GM20000 (cell line): ENCODE data around the gene HECTD4.
"Not testable (repeated sequence)": the region's sequence is repeated elsewhere in the genome, so short reads cannot be mapped to it uniquely, and the experiment has no call there.

Experiments used
- DNase-seq: peaks from one replicate; pipeline ENCODE4 v3.0.0; 2012; ENCODE audit warnings: low spot score
- CTCF ChIP-seq: IDR thresholded peaks from 2 replicates; pipeline ENCODE4 v1.5.1; 2012; ENCODE audit warnings: mild to moderate bottlenecking, control low read depth; ENCODE audit errors: extremely low read depth, missing control alignments

HECTD4 gene

GRCh38 chr12:112160611-112161010 is 221.6 kb downstream of the HECTD4 start:
- no peak for DNase-seq
- no peak for TF ChIP-seq CTCF

- TF ChIP-seq CTCF = no peak
These were observed 223.1 kb downstream of the HECTD4 start for GRCh38 chr12:112159146-112159541.

GRCh38 chr12:112158461-112159145 is 223.6 kb downstream of the HECTD4 start:
- not testable (repeated sequence) for DNase-seq

More at GRCh38 chr12:112159146-112159541, 223.1 kb downstream of the HECTD4 start:
- no peak for DNase-seq

GRCh38 chr12:112153893-112154219 is 228.4 kb downstream of the HECTD4 start:
- DNase-seq = no peak
- TF ChIP-seq CTCF = no peak

- DNase-seq = no peak
- TF ChIP-seq CTCF = no peak
These were observed 228.9 kb downstream of the HECTD4 start for GRCh38 chr12:112153181-112153892.

GRCh38 chr12:112151766-112152541 is 230.3 kb downstream of the HECTD4 start:
- no peak for DNase-seq
- TF ChIP-seq CTCF = no peak

GRCh38 chr12:112149596-112149995 is 232.6 kb downstream of the HECTD4 start:
- TF ChIP-seq CTCF = no peak
- no peak for DNase-seq
